ENCODE data around the gene PIANP. TPM values are rescaled to one million over a fixed set of nuclear protein-coding genes. Genes with fewer than 3 reads are reported as not detected.
"Not testable (repeated sequence)": the region's sequence is repeated elsewhere in the genome, so short reads cannot be mapped to it uniquely, and the experiment has no call there.

PIANP gene
- total RNA-seq, 1 experiment from 2014 or later: 0.13 TPM

- in situ Hi-C loops (cut with HindIII; ENCODE audit: low pct_unique_long_range_greater_than_20kb, low sequenced_read_pairs): no loop called here
- no TSS peak for BruUV-seq (replicated peaks)
- Histone ChIP-seq H3K27ac (ENCODE audit: low read length) (no peak overlapping the region), H3K4me3 (ENCODE audit: low read depth in 2 of 2, low read length in 2 of 2) (no peak overlapping the region), H3K27me3 (ENCODE audit: control insufficient read depth, insufficient read depth, low read length) (no peaks in the 10 kb centered on the region), H3K4me1 (ENCODE audit: control insufficient read depth, insufficient read depth, low read length) (no peaks in the 10 kb centered on the region), H3K9me3 (ENCODE audit: control insufficient read depth, insufficient read depth, low read depth, low read length) (no peaks in the 10 kb centered on the region), H3K36me3 (ENCODE audit: control insufficient read depth, insufficient read depth, low read length) (no peaks in the 10 kb centered on the region)
- ATAC-seq (no peak), DNase-seq (ENCODE audit: low read depth, low spot score) (no peak)
- CTCF ChIA-PET: no interaction called here
- intact Hi-C loops (cut with micrococcal nuclease; ENCODE audit: unreplicated experiment): no loop called here
- POLR2A ChIA-PET: interaction anchor here (0.6 kb wide), 1 partner anchor 17 kb away, joined by 7 read pairs; no protein-coding TSS in a partner anchor
- TF ChIP-seq REST (IDR thresholded peaks at IDR 0.05; ENCODE audit: insufficient read depth in 1 of 2, low read depth in 2 of 2, low read length in 1 of 2) (no peak), SIN3A (IDR thresholded peaks at IDR 0.05; ENCODE audit: borderline replicate concordance, insufficient read depth, low read depth, low read length) (no peak), TCF7L2 (IDR thresholded peaks at IDR 0.05; ENCODE audit: low read depth, low read length) (no peak)
- TF ChIP-seq, protein P1, sequence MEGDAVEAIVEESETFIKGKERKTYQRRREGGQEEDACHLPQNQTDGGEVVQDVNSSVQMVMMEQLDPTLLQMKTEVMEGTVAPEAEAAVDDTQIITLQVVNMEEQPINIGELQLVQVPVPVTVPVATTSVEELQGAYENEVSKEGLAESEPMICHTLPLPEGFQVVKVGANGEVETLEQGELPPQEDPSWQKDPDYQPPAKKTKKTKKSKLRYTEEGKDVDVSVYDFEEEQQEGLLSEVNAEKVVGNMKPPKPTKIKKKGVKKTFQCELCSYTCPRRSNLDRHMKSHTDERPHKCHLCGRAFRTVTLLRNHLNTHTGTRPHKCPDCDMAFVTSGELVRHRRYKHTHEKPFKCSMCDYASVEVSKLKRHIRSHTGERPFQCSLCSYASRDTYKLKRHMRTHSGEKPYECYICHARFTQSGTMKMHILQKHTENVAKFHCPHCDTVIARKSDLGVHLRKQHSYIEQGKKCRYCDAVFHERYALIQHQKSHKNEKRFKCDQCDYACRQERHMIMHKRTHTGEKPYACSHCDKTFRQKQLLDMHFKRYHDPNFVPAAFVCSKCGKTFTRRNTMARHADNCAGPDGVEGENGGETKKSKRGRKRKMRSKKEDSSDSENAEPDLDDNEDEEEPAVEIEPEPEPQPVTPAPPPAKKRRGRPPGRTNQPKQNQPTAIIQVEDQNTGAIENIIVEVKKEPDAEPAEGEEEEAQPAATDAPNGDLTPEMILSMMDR (IDR thresholded peaks at IDR 0.05): no peak
Measured at GRCh38 chr12:6742834-6743233, 42.2 kb upstream of the PIANP start.

DNA sequence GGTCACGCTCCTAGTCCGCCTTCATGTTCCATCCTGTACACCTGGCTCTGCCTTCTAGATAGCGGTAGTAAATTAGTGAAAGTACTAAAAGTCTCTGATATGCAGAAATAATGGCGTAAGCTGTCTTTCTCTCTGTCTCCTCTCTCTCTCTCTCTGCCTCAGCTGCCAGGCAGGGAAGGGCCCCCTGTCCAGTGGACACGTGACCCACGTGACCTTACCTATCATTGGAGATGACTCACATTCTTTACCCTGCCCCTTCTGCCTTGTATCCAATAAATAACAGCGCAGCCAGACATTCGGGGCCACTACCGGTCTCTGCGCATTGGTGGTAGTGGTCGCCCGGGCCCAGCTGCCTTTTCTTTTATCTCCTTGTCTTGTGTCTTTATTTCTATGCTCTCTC, 41.5 kb upstream of the PIANP start:
- H3K9me3 ChIP-seq (ENCODE audit: control insufficient read depth, insufficient read depth, low read depth, low read length); ATAC-seq; CTCF ChIA-PET; H3K4me1 ChIP-seq (ENCODE audit: control insufficient read depth, insufficient read depth, low read length); H3K27me3 ChIP-seq (ENCODE audit: control insufficient read depth, insufficient read depth, low read length); BruUV-seq (replicated peaks); H3K36me3 ChIP-seq (ENCODE audit: control insufficient read depth, insufficient read depth, low read length); in situ Hi-C loops (cut with HindIII; ENCODE audit: low pct_unique_long_range_greater_than_20kb, low sequenced_read_pairs); POLR2A ChIA-PET; intact Hi-C loops (cut with micrococcal nuclease; ENCODE audit: unreplicated experiment); H3K4me3 ChIP-seq (ENCODE audit: low read depth in 2 of 2, low read length in 2 of 2); DNase-seq (ENCODE audit: low read depth, low spot score); H3K27ac ChIP-seq (ENCODE audit: low read length): not testable (repeated sequence)

DNA sequence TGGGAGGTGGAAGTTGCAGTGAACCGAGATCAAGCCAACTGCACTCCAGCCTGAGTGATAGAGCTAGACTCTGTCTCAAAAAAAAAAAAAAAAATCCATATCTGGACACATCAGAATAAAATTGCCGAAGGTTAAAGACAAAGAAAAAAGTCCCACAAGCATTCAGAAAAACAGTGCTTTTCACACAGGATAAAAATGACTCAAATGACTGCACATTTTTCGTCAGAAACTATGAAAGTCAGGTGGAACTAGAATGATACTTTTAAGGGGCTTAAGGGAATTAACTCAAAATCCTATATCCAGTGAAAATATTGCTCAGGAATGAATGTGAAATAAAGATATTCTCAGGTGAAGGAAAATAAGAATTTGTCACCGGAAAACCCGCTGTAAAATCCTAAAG, 36.1 kb upstream of the PIANP start:
- in situ Hi-C loops (cut with HindIII; ENCODE audit: low pct_unique_long_range_greater_than_20kb, low sequenced_read_pairs): no loop called here
- H3K4me3 ChIP-seq (ENCODE audit: low read depth in 2 of 2, low read length in 2 of 2): no peak overlapping the region
- intact Hi-C loops (cut with micrococcal nuclease; ENCODE audit: unreplicated experiment): loop anchor here (1.0 kb wide), 1 partner anchor 89 kb away; no protein-coding TSS in a partner anchor
- TF ChIP-seq POLR2AphosphoS5 (IDR thresholded peaks at IDR 0.05; ENCODE audit: low read depth, low read length) (no peak), REST (IDR thresholded peaks at IDR 0.05; ENCODE audit: insufficient read depth in 1 of 2, low read depth in 2 of 2, low read length in 1 of 2) (no peak), SIN3A (IDR thresholded peaks at IDR 0.05; ENCODE audit: borderline replicate concordance, insufficient read depth, low read depth, low read length) (no peak), TCF7L2 (IDR thresholded peaks at IDR 0.05; ENCODE audit: low read depth, low read length) (no peak)
- H3K27me3 ChIP-seq (ENCODE audit: control insufficient read depth, insufficient read depth, low read length): no peaks in the 10 kb centered on the region
- H3K27ac ChIP-seq (ENCODE audit: low read length): no peak overlapping the region
- H3K4me1 ChIP-seq (ENCODE audit: control insufficient read depth, insufficient read depth, low read length): peaks cover 7% of the 10 kb centered on the region; the same call in 1 of the 2 replicates
- TSS peak; percentile 41 for BruUV-seq (replicated peaks)
- no peaks in the 10 kb centered on the region for H3K9me3 ChIP-seq (ENCODE audit: control insufficient read depth, insufficient read depth, low read depth, low read length)
- POLR2A ChIA-PET: no interaction called here
- CTCF ChIA-PET: no interaction called here
- ATAC-seq (no peak), DNase-seq (ENCODE audit: low read depth, low spot score) (no peak)
- no peaks in the 10 kb centered on the region for H3K36me3 ChIP-seq (ENCODE audit: control insufficient read depth, insufficient read depth, low read length)

Measured in Panc1 (cell line).